SK-N-SH treated with all-trans-retinoic acid at 6 μM for 48 hours (cell line): Measurements from ENCODE around the gene GLIPR2.

ENCODE experiments used
- ATAC-seq: fragments of 200-7000 bp; cut with Tn5 transposase; 3 replicates; pipeline ENCODE4 v1.9.1; 2020; ENCODE audit warnings: mild to moderate bottlenecking, moderate library complexity
- BACH2 ChIP-seq: fragments of 250-450 bp; sonication (Bioruptor Pico); IDR thresholded peaks from 2 replicates; pipeline ENCODE4 v1.9.0; 2021; ENCODE audit warnings: mild to moderate bottlenecking, borderline replicate concordance
- CSDC2 ChIP-seq: fragments of 250-450 bp; sonication (Bioruptor Pico); IDR thresholded peaks from 2 replicates; pipeline ENCODE4 v1.5.0; 2020; ENCODE audit warnings: mild to moderate bottlenecking, moderate library complexity
- ESRRG ChIP-seq: fragments of 250-450 bp; sonication (Bioruptor Pico); IDR thresholded peaks from 2 replicates; pipeline ENCODE4 v1.6.1; 2021; ENCODE audit warnings: mild to moderate bottlenecking
- GLIS3 ChIP-seq: fragments of 250-450 bp; sonication (Bioruptor Pico); IDR thresholded peaks from 2 replicates; pipeline ENCODE4 v1.5.0; 2020; ENCODE audit warnings: mild to moderate bottlenecking, moderate library complexity
- ISL1 ChIP-seq: fragments of 250-450 bp; sonication (Bioruptor Pico); IDR thresholded peaks from 2 replicates; pipeline ENCODE4 v2.1.2; 2022; ENCODE audit warnings: mild to moderate bottlenecking, moderate library complexity
- SNAI2 ChIP-seq: fragments of 250-450 bp; sonication (Bioruptor Pico); IDR thresholded peaks from 2 replicates; pipeline ENCODE4 v1.5.0; 2020; ENCODE audit warnings: mild to moderate bottlenecking, moderate library complexity
- TCF4 ChIP-seq: fragments of 250-450 bp; sonication (Bioruptor Pico); IDR thresholded peaks from 2 replicates; pipeline ENCODE4 v1.8.0; 2021; ENCODE audit warnings: mild to moderate bottlenecking, moderate library complexity, borderline replicate concordance
- TOX ChIP-seq: fragments of 250-450 bp; sonication (Bioruptor Pico); IDR thresholded peaks from 2 replicates; pipeline ENCODE4 v1.8.0; 2021; ENCODE audit warnings: mild to moderate bottlenecking, moderate library complexity, borderline replicate concordance
- ZC3H10 ChIP-seq: fragments of 250-450 bp; sonication (Bioruptor Pico); IDR thresholded peaks from 2 replicates; pipeline ENCODE4 v1.5.1; 2021; ENCODE audit warnings: mild to moderate bottlenecking, moderate library complexity
- ZFP3 ChIP-seq: fragments of 250-450 bp; sonication (Bioruptor Pico); IDR thresholded peaks from 2 replicates; pipeline ENCODE4 v1.5.0; 2020; ENCODE audit warnings: mild to moderate bottlenecking, moderate library complexity
- ZFP30 ChIP-seq: fragments of 450-650 bp; formaldehyde crosslinking; IDR thresholded peaks from 2 replicates; pipeline ENCODE4 v1.5.0; 2022; ENCODE audit warnings: mild to moderate bottlenecking, moderate library complexity
- ZNF8 ChIP-seq: fragments of 450-650 bp; formaldehyde crosslinking; IDR thresholded peaks from 2 replicates; pipeline ENCODE4 v1.5.0; 2020; ENCODE audit warnings: mild to moderate bottlenecking, moderate library complexity
- TF ChIP-seq, protein P1 (sequence below): fragments of 250-450 bp; sonication (Bioruptor Pico); IDR thresholded peaks from 2 replicates; pipeline ENCODE4 v1.5.1; 2020; ENCODE audit warnings: low read depth, mild to moderate bottlenecking, moderate library complexity
- TF ChIP-seq, protein P2 (sequence below): fragments of 250-450 bp; sonication (Bioruptor Pico); IDR thresholded peaks from 2 replicates; pipeline ENCODE4 v1.5.1; 2021; ENCODE audit warnings: mild to moderate bottlenecking, moderate library complexity
- TF ChIP-seq, protein P3 (sequence below): fragments of 250-450 bp; sonication (Bioruptor Pico); IDR thresholded peaks from 2 replicates; pipeline ENCODE4 v1.8.0; 2021; ENCODE audit warnings: low read depth, mild to moderate bottlenecking, moderate library complexity, borderline replicate concordance
- TF ChIP-seq, protein P4 (sequence below): fragments of 250-450 bp; sonication (Bioruptor Pico); IDR thresholded peaks from 2 replicates; pipeline ENCODE4 v1.8.0; 2020; ENCODE audit warnings: mild to moderate bottlenecking, moderate library complexity, borderline replicate concordance

Gene GLIPR2

DNA sequence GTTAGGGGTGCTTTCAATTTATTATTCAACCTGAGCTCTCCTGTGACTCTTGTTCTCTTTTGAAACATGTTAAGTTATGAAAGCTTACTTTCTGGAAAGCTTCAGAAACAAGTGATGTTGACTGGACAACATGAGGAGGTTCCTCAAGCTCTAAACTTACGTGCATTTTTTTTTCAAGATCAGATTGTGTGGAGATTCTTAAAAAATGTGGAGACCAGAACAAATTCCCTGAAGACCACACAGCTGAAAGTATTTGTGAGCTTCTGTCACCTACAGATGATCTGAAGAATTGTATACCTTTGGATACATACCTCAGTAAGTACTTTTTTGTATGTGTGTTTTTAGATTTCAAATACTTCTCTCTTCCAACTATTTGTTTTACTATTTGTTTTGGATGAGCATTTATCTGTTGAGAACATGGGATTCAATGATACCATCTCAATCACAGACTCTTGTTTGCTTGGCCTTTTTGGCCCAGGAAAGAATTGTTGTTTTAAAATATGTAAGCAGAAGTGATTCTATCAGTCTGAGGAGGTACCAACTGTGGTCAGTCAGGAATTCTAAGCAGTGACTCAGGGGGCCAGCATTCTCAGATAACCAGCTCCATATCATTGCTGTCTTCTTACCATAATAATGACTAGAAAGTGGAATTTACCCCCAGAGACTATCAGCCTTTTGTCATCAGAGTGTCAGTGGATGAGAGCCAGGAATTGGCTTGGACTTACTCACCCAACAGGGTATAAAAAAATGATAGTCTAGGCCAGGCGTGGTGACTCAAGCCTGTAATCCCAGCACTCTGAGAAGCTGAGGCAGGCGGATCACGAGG, 34.4 kb upstream of the GLIPR2 start:
- TF ChIP-seq, protein P1, sequence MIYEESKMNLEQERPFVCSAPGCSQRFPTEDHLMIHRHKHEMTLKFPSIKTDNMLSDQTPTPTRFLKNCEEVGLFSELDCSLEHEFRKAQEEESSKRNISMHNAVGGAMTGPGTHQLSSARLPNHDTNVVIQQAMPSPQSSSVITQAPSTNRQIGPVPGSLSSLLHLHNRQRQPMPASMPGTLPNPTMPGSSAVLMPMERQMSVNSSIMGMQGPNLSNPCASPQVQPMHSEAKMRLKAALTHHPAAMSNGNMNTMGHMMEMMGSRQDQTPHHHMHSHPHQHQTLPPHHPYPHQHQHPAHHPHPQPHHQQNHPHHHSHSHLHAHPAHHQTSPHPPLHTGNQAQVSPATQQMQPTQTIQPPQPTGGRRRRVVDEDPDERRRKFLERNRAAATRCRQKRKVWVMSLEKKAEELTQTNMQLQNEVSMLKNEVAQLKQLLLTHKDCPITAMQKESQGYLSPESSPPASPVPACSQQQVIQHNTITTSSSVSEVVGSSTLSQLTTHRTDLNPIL (CRISPR knock-in tag) = peak; percentile 63; the same call in 1 of the 2 replicates
- TF ChIP-seq, protein P2, sequence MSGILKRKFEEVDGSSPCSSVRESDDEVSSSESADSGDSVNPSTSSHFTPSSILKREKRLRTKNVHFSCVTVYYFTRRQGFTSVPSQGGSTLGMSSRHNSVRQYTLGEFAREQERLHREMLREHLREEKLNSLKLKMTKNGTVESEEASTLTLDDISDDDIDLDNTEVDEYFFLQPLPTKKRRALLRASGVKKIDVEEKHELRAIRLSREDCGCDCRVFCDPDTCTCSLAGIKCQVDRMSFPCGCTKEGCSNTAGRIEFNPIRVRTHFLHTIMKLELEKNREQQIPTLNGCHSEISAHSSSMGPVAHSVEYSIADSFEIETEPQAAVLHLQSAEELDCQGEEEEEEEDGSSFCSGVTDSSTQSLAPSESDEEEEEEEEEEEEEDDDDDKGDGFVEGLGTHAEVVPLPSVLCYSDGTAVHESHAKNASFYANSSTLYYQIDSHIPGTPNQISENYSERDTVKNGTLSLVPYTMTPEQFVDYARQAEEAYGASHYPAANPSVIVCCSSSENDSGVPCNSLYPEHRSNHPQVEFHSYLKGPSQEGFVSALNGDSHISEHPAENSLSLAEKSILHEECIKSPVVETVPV (CRISPR knock-in tag) = no peak
- TF ChIP-seq ISL1 (CRISPR knock-in tag) = peak; percentile 92
- peak; percentile 92 for ATAC-seq

DNA sequence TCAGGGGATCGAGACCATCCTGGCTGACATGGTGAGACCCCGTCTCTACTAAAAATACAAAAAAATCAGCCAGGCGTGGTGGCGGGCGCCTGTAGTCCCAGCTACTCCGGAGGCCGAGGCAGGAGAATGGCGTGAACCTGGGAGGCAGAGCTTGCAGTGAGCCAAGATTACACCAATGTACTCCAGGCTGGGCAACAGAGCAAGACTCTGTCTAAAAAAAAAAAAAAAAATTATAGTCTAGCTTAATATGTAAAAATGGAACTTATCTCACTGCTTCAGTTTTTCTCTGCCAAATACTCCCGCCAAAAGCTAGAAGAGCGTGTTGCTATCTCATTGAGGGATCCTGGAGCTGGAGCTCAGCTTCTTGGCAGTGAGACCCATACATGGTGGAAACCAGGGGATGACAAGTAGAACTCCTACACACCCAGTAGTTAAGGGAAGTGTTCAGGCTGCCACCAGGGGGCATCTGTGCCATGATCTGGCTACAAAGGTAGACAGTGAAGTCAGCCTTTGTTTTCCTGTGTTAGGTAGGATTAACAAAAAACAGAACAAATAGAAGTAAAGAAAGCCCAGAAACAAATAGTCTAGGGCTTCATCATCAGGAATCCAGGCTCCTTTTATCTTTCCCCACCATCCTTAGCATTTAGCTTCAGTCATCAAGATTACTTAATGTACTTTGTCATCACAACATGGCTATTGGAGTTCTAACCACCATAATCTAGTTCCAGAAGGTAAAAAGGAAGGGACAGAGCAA, 33.6 kb upstream of the GLIPR2 start:
- TF ChIP-seq, protein P1 (CRISPR knock-in tag) = no peak
- 0 out of 2 replicates have a peak, but pooled peaks have one; percentile 50 for TF ChIP-seq GLIS3 (CRISPR knock-in tag)
- TF ChIP-seq ZFP3 (CRISPR knock-in tag) = peak; percentile 96
- TF ChIP-seq, all 23 proteins: peak for 2
- peak; percentile 79 for ATAC-seq

DNA sequence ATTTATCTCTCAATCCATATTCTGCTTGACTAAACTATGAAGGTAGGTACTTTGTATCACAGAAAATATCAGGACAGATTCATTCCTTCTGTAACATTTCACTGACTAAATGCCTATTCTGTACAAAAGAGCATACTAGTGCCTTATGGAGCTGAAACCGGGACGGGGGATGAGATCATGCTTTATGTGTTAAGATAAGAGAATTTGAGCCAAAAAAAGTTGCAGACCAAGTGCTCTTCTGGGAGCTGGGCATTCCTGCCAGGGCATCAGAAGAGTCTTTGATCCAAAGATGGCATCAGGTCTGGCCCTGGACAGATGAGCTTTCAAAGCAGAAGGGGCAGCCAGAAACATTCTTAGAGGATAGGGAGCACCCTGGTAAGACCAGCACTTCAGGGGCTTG, 27.5 kb upstream of the GLIPR2 start:
- ATAC-seq = no peak

DNA sequence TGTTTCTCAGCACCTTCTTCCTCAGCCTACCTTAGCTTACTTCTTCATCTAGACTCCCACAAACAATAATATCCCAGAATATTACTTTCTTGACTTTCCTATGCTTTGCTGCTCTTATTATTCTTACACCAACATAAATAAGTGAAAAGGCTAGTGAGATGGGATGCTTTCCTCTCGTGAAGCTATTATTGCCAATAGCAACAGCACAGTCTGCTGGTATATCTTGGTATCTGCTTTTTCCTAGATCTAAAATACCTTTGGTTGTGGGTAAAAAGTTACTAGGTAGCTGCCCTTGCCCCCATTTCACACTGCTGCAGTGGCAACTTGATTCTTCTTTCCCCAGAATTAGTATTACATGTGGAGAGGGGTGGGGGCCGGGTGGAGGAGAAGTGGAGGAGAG, 26.1 kb upstream of the GLIPR2 start:
- ATAC-seq = peak; percentile 25; the same call in 1 of the 3 replicates

More for the DNA sequence above, 27.5 kb upstream of the GLIPR2 start:
- TF ChIP-seq ISL1 (CRISPR knock-in tag) (peak; percentile 59), ZNF8 (CRISPR knock-in tag) (no peak), TCF4 (CRISPR knock-in tag) (no peak), ZFP30 (no peak), BACH2 (CRISPR knock-in tag) (no peak)
- TF ChIP-seq, protein P2 (CRISPR knock-in tag) = no peak
- TF ChIP-seq, protein P1 (CRISPR knock-in tag) = 0 out of 2 replicates have a peak, but pooled peaks have one; percentile 24

More for the DNA sequence above, 26.1 kb upstream of the GLIPR2 start:
- TF ChIP-seq CSDC2 (CRISPR knock-in tag) (no peak), SNAI2 (no peak), TOX (CRISPR knock-in tag) (no peak), ZC3H10 (CRISPR knock-in tag) (no peak), TCF4 (CRISPR knock-in tag) (no peak), ISL1 (CRISPR knock-in tag) (no peak), ESRRG (CRISPR knock-in tag) (no peak)
- TF ChIP-seq, protein P3, sequence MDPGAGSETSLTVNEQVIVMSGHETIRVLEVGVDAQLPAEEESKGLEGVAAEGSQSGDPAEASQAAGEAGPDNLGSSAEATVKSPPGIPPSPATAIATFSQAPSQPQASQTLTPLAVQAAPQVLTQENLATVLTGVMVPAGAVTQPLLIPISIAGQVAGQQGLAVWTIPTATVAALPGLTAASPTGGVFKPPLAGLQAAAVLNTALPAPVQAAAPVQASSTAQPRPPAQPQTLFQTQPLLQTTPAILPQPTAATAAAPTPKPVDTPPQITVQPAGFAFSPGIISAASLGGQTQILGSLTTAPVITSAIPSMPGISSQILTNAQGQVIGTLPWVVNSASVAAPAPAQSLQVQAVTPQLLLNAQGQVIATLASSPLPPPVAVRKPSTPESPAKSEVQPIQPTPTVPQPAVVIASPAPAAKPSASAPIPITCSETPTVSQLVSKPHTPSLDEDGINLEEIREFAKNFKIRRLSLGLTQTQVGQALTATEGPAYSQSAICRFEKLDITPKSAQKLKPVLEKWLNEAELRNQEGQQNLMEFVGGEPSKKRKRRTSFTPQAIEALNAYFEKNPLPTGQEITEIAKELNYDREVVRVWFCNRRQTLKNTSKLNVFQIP (CRISPR knock-in tag) = no peak
- TF ChIP-seq, protein P4, sequence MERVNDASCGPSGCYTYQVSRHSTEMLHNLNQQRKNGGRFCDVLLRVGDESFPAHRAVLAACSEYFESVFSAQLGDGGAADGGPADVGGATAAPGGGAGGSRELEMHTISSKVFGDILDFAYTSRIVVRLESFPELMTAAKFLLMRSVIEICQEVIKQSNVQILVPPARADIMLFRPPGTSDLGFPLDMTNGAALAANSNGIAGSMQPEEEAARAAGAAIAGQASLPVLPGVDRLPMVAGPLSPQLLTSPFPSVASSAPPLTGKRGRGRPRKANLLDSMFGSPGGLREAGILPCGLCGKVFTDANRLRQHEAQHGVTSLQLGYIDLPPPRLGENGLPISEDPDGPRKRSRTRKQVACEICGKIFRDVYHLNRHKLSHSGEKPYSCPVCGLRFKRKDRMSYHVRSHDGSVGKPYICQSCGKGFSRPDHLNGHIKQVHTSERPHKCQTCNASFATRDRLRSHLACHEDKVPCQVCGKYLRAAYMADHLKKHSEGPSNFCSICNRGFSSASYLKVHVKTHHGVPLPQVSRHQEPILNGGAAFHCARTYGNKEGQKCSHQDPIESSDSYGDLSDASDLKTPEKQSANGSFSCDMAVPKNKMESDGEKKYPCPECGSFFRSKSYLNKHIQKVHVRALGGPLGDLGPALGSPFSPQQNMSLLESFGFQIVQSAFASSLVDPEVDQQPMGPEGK (CRISPR knock-in tag) = no peak
